HCT116 (cell line): ENCODE data around the gene FREY1.

ENCODE experiments used
- EZH2 ChIP-seq: fragments of 200-600 bp; sonication (generic); IDR thresholded peaks from 2 replicates; pipeline ENCODE4 v1.6.1; 2017; ENCODE audit warnings: antibody characterized with exemption, mixed run types
- JUND ChIP-seq: IDR thresholded peaks from 2 replicates; pipeline ENCODE4 v1.6.1; 2012
- MAX ChIP-seq: IDR thresholded peaks from 2 replicates; pipeline ENCODE4 v1.6.1; 2012
- POLR2A ChIP-seq: IDR thresholded peaks from 2 replicates; pipeline ENCODE4 v1.7.0; 2011; ENCODE audit warnings: borderline replicate concordance; ENCODE audit not compliant: insufficient read depth, insufficient read length; ENCODE audit errors: extremely low read depth
- POLR2AphosphoS5 ChIP-seq: IDR thresholded peaks from 2 replicates; pipeline ENCODE4 v1.6.1; 2011; ENCODE audit warnings: mild to moderate bottlenecking, low read depth, low read length, moderate library complexity
- RAD21 ChIP-seq: IDR thresholded peaks from 2 replicates; pipeline ENCODE4 v1.6.1; 2012; ENCODE audit warnings: low read depth, mild to moderate bottlenecking
- SIN3A ChIP-seq: IDR thresholded peaks from 2 replicates; pipeline ENCODE4 v1.6.1; 2012; ENCODE audit warnings: low read depth
- SRF ChIP-seq: IDR thresholded peaks from 2 replicates; pipeline ENCODE4 v1.6.1; 2012; ENCODE audit warnings: low read depth
- TCF7L2 ChIP-seq: IDR thresholded peaks from 2 replicates; pipeline ENCODE4 v1.7.0; 2011; ENCODE audit warnings: borderline replicate concordance, inconsistent platforms; ENCODE audit not compliant: insufficient read depth, insufficient read length; ENCODE audit errors: extremely low read depth
- TF ChIP-seq, protein P1 (sequence below), 3 experiments: fragments of 200-600 bp in 1 of 3; sonication (generic) in 1 of 3; IDR thresholded peaks in 2 of 3; conservative IDR thresholded peaks in 1 of 3; 2 replicates each; pipeline ENCODE4 v1.5.1; 2012 to 2017; ENCODE audit warnings: low read depth in 2 of 3, low read length in 2 of 3, antibody characterized with exemption in 1 of 3, borderline replicate concordance in 1 of 3, control low read depth in 1 of 3, mild to moderate bottlenecking in 1 of 3, mixed read lengths in 1 of 3, mixed run types in 1 of 3, moderate library complexity in 1 of 3; ENCODE audit not compliant: insufficient read depth in 1 of 3

DNA sequence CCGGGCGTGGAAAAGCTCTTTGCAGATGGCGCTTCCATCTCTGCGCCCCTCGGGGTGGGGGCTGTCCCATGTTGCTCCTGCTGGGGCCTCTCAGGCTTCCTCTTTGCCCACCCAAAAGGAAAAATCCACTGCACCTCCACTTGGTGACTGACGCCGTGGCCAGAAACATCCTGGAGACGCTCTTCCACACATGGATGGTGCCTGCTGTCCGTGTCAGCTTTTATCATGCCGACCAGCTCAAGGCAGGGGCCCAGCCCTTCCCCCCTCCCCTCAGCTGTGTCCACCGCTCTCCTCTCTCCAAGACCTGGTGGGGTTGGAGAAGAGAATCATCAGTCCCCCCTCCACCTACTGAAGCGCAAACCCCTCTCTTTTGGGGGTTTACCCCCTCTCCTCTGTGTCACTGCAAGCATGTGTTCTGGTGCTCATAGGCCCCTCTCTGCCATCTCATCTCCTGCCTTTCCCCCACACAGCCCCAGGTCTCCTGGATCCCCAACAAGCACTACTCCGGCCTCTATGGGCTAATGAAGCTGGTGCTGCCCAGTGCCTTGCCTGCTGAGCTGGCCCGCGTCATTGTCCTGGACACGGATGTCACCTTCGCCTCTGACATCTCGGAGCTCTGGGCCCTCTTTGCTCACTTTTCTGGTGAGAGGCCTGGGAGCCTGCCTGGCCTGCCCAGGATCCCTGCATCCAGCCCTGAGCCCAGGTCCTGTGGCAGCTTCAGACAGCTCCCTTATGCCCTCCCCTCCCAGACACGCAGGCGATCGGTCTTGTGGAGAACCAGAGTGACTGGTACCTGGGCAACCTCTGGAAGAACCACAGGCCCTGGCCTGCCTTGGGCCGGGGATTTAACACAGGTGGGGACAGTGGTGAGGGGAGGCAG lies 17.2 kb upstream of the FREY1 start:
- TF ChIP-seq, protein P1, sequence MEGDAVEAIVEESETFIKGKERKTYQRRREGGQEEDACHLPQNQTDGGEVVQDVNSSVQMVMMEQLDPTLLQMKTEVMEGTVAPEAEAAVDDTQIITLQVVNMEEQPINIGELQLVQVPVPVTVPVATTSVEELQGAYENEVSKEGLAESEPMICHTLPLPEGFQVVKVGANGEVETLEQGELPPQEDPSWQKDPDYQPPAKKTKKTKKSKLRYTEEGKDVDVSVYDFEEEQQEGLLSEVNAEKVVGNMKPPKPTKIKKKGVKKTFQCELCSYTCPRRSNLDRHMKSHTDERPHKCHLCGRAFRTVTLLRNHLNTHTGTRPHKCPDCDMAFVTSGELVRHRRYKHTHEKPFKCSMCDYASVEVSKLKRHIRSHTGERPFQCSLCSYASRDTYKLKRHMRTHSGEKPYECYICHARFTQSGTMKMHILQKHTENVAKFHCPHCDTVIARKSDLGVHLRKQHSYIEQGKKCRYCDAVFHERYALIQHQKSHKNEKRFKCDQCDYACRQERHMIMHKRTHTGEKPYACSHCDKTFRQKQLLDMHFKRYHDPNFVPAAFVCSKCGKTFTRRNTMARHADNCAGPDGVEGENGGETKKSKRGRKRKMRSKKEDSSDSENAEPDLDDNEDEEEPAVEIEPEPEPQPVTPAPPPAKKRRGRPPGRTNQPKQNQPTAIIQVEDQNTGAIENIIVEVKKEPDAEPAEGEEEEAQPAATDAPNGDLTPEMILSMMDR (IDR thresholded peaks at IDR 0.05 in 2 of 3, conservative IDR thresholded peaks at IDR 0.05 in 1 of 3; ENCODE audit: borderline replicate concordance in 1 of 3, insufficient read depth in 1 of 3, low read depth in 2 of 3, low read length in 2 of 3), result no peak
- no peak for TF ChIP-seq POLR2AphosphoS5
- TF ChIP-seq TCF7L2, result no peak
- no peak for TF ChIP-seq SIN3A
- no peak for TF ChIP-seq RAD21
- TF ChIP-seq POLR2A, result no peak
- no peak for TF ChIP-seq MAX
- TF ChIP-seq JUND, result no peak
- TF ChIP-seq SRF, result no peak
- no peak for TF ChIP-seq EZH2
